Tibial artery (tissue), 4 donors: ENCODE measurements around the gene HNRNPH2.

Experiments
- DNase-seq, 2 donors: peaks; one replicate each; pipeline ENCODE4 v3.0.0-alpha.2; 2019
- H3K27ac ChIP-seq, 2 donors: fragments of 200-600 bp; sonication (generic) in 1 of 2; 1 replicate in 1 of 2; 2 replicates in 1 of 2; pipeline ENCODE4 v1.5.1; 2018 to 2019; ENCODE audit warnings: mild to moderate bottlenecking in 1 of 2
- H3K27me3 ChIP-seq, 2 donors: fragments of 200-600 bp; sonication (generic) in 1 of 2; one replicate each; pipeline versions ENCODE4 v1.5.1 to v1.6.0; 2016 to 2019
- H3K36me3 ChIP-seq, 3 donors: fragments of 200-600 bp; sonication (generic) in 2 of 3; one replicate each; pipeline ENCODE4 v1.5.1; 2016 to 2019; ENCODE audit warnings: mild to moderate bottlenecking in 2 of 3
- H3K4me1 ChIP-seq, 4 donors: fragments of 200-600 bp; sonication (generic) in 2 of 4; 1 replicate in 3 of 4; 2 replicates in 1 of 4; pipeline ENCODE4 v1.5.1; 2016 to 2019
- H3K4me3 ChIP-seq, 2 donors: fragments of 200-600 bp; sonication (generic) in 1 of 2; 1 replicate in 1 of 2; 2 replicates in 1 of 2; pipeline ENCODE4 v1.5.1; 2018 to 2019; ENCODE audit warnings: mild to moderate bottlenecking in 2 of 2
- H3K9me3 ChIP-seq, 3 donors: fragments of 200-600 bp; sonication (generic) in 1 of 3; one replicate each; pipeline ENCODE4 v1.5.1; 2016 to 2019
- intact Hi-C: fragments of 100-400 bp; cut with DNase I; formaldehyde crosslinking; loops from one replicate; pipeline ENCODE4 v1.15.0; 2023; ENCODE audit warnings: low total_unique reads
- TF ChIP-seq, protein P1 (sequence below), 2 experiments: fragments of 200-600 bp in 1 of 2; fragments of 450-650 bp in 1 of 2; IDR thresholded peaks; one replicate each; pipeline ENCODE4 v1.5.1; 2017 to 2019; ENCODE audit warnings: antibody characterized with exemption in 2 of 2, mild to moderate bottlenecking in 1 of 2, moderate library complexity in 1 of 2

HNRNPH2 gene

GRCh38 chrX:101365301-101365795 lies 42.7 kb upstream of the HNRNPH2 start:
- Histone ChIP-seq H3K27me3 (no peaks in the 10 kb centered on the region), H3K4me3 (no peak overlapping the region), H3K36me3 (no peaks in the 10 kb centered on the region), H3K4me1 (no peaks in the 10 kb centered on the region), H3K27ac (no peak overlapping the region), H3K9me3 (no peaks in the 10 kb centered on the region)
- TF ChIP-seq, protein P1, sequence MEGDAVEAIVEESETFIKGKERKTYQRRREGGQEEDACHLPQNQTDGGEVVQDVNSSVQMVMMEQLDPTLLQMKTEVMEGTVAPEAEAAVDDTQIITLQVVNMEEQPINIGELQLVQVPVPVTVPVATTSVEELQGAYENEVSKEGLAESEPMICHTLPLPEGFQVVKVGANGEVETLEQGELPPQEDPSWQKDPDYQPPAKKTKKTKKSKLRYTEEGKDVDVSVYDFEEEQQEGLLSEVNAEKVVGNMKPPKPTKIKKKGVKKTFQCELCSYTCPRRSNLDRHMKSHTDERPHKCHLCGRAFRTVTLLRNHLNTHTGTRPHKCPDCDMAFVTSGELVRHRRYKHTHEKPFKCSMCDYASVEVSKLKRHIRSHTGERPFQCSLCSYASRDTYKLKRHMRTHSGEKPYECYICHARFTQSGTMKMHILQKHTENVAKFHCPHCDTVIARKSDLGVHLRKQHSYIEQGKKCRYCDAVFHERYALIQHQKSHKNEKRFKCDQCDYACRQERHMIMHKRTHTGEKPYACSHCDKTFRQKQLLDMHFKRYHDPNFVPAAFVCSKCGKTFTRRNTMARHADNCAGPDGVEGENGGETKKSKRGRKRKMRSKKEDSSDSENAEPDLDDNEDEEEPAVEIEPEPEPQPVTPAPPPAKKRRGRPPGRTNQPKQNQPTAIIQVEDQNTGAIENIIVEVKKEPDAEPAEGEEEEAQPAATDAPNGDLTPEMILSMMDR (IDR thresholded peaks at IDR 0.05): no peak
- intact Hi-C loops: no loop called here
- DNase-seq: no peak

DNA sequence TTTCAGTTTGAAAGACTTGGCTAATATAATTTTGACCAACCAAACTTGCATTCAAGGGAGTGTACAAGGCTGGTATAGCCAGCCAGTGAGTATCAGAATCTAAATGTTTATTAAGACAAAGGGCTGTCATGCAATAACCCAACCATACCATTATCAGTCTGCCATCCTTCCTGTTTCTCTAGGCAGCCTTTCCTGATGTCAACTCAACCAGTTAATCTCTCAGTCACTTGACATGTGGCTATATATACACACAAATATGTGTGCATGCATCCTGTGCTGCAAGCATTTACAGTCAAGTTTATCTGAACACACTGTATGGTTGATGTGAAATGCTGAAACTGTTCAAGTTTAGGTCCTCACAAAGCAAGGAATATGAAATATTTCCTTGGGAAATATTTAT lies 39.2 kb upstream of the HNRNPH2 start:
- TF ChIP-seq, protein P1 (IDR thresholded peaks at IDR 0.05): no peak
- H3K27me3 ChIP-seq: no peaks in the 10 kb centered on the region
- no peaks in the 10 kb centered on the region for H3K9me3 ChIP-seq
- H3K36me3 ChIP-seq: no peaks in the 10 kb centered on the region
- intact Hi-C loops: no loop called here
- H3K27ac ChIP-seq: no peak overlapping the region
- no peak for DNase-seq
- no peak overlapping the region for H3K4me3 ChIP-seq
- H3K4me1 ChIP-seq: no peaks in the 10 kb centered on the region

DNA sequence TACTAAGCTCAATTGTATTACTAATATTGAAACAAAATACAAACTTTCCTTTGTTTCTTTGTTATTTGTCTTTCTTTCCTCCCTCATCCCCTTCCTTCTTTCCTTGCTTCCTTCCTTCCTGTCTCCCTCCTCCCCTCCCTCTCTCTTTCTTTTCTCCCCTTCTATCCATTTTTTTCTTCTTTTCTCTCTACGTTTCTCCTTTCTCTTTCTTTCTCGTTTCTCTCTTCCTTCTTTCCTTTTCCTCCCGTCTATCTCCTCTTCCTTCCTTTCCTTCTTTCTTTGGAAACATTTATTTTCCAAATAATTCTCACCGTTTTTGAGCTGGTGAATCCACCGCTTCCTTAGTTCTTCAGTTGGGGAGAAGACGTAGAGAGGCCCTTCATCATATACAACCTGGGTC lies 38.3 kb upstream of the HNRNPH2 start:
- Histone ChIP-seq H3K27me3 (no peaks in the 10 kb centered on the region), H3K9me3 (no peaks in the 10 kb centered on the region), H3K4me3 (no peak overlapping the region), H3K36me3 (no peaks in the 10 kb centered on the region), H3K27ac (no peak overlapping the region), H3K4me1 (no peaks in the 10 kb centered on the region)
- TF ChIP-seq, protein P1 (IDR thresholded peaks at IDR 0.05): no peak
- DNase-seq: no peak
- intact Hi-C loops: no loop called here

DNA sequence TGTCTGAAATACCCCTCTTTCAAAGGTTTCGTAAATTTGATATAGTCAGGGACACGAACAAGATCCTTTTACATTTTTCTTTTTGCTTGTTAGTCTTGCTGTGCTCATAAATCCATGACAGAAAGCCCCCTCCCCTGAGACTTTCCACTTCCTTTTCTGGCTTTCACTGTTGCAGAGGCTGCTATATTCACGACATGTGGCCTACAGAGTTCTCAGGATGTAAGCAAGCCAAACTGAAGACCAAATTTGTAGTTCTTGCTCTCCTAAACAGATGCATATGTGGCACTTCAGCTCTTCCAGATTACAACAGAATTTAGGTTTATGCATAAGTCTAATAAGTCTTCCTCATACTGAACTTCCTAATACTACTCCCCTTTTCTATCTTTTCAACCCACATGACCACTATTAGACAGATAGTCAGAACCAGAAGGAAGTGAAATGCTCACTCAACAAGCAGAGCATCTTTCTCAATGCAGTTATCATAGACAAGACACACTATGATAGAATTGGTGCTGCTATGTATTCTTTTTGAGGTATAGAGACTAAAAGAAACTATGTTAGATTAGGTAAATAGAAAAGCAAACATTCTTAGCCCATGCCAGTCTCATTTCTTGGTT lies 37.0 kb upstream of the HNRNPH2 start:
- H3K36me3 ChIP-seq: no peaks in the 10 kb centered on the region
- no peaks in the 10 kb centered on the region for H3K4me1 ChIP-seq
- DNase-seq: no peak
- H3K4me3 ChIP-seq: no peak overlapping the region
- TF ChIP-seq, protein P1 (IDR thresholded peaks at IDR 0.05): no peak
- intact Hi-C loops: no loop called here
- no peak overlapping the region for H3K27ac ChIP-seq
- no peaks in the 10 kb centered on the region for H3K9me3 ChIP-seq
- H3K27me3 ChIP-seq: no peaks in the 10 kb centered on the region

- Histone ChIP-seq H3K9me3 (no peaks in the 10 kb centered on the region), H3K4me3 (no peak overlapping the region), H3K4me1 (no peaks in the 10 kb centered on the region), H3K27ac (no peak overlapping the region), H3K36me3 (no peaks in the 10 kb centered on the region), H3K27me3 (no peaks in the 10 kb centered on the region)
- TF ChIP-seq, protein P1 (IDR thresholded peaks at IDR 0.05): no peak
- intact Hi-C loops: no loop called here
- no peak for DNase-seq
Measured at GRCh38 chrX:101377547-101377946, 30.5 kb upstream of the HNRNPH2 start.
